ENCODE data around the gene PLIN5.
"Not testable (repeated sequence)": the region's sequence is repeated elsewhere in the genome, so short reads cannot be mapped to it uniquely, and the experiment has no call there.

Gene PLIN5

GRCh38 chr19:4568886-4569285, 33.9 kb upstream of the PLIN5 start:
- Histone ChIP-seq H3K9ac (no peak overlapping the region), H4K20me1 (ENCODE audit: insufficient read depth) (no peaks in the 10 kb centered on the region), H3K79me2 (ENCODE audit: insufficient read depth, low read depth) (no peaks in the 10 kb centered on the region), H3K36me3 (ENCODE audit: insufficient read depth) (no peaks in the 10 kb centered on the region), H3K4me2 (no peak overlapping the region), H3K4me3 (IDR thresholded peaks at IDR 0.05; ENCODE audit: insufficient read depth, low read depth, low read length) (no peak overlapping the region), H3K4me1 (ENCODE audit: low read depth, poor library complexity, severe bottlenecking) (peaks cover 14% of the 10 kb centered on the region), H3K27me3 (ENCODE audit: insufficient read depth, low read depth) (peaks cover 50% of the 10 kb centered on the region), H2AFZ (ENCODE audit: low read depth) (no peak overlapping the region), H3K27ac (no peak overlapping the region)
- TF ChIP-seq CTCF (conservative IDR thresholded peaks at IDR 0.05; ENCODE audit: low read depth, low read length): no peak

DNA sequence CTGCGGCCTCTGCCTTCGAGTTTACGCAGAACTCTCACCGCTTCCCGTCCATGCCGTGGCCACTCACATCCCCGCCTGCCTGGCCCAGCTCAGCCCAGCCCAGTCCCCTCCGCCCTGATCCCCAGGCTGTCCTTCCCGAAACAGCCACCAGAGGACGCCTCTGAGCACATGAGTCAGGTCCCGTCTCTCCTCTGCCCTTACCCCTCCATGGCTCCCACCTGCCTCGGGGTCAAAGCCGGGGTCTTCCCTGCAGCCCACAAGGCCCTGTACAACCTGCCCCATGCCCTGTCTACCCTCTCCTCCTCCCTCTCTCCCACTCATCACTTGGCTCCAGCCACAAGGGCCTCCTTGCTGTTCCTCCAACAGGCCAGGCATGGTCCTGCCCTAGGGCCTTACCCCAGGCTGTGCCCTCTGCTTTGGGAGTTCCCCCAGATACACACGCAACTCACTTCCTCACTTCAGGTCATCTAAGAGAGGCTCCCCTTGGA, 32.6 kb upstream of the PLIN5 start:
- H3K79me2 ChIP-seq (ENCODE audit: insufficient read depth, low read depth): no peaks in the 10 kb centered on the region
- peak; percentile 79 for TF ChIP-seq CTCF (conservative IDR thresholded peaks at IDR 0.05; ENCODE audit: low read depth, low read length)
- H3K9ac ChIP-seq: no peak overlapping the region
- H2AFZ ChIP-seq (ENCODE audit: low read depth): no peak overlapping the region
- H4K20me1 ChIP-seq (ENCODE audit: insufficient read depth): no peaks in the 10 kb centered on the region
- no peaks in the 10 kb centered on the region for H3K36me3 ChIP-seq (ENCODE audit: insufficient read depth)
- peaks cover 41% of the 10 kb centered on the region for H3K27me3 ChIP-seq (ENCODE audit: insufficient read depth, low read depth)
- peaks cover 14% of the 10 kb centered on the region for H3K4me1 ChIP-seq (ENCODE audit: low read depth, poor library complexity, severe bottlenecking)
- no peak overlapping the region for H3K27ac ChIP-seq
- H3K4me2 ChIP-seq: no peak overlapping the region
- no peak overlapping the region for H3K4me3 ChIP-seq (IDR thresholded peaks at IDR 0.05; ENCODE audit: insufficient read depth, low read depth, low read length)

- no peak overlapping the region for H3K27ac ChIP-seq
- peaks cover 14% of the 10 kb centered on the region for H3K4me1 ChIP-seq (ENCODE audit: low read depth, poor library complexity, severe bottlenecking)
- no peak overlapping the region for H3K9ac ChIP-seq
- H3K36me3 ChIP-seq (ENCODE audit: insufficient read depth): no peaks in the 10 kb centered on the region
- peak overlapping the region; percentile 42; the same call in 1 of the 2 replicates for H3K4me2 ChIP-seq
- no peak overlapping the region for H2AFZ ChIP-seq (ENCODE audit: low read depth)
- no peak for TF ChIP-seq CTCF (conservative IDR thresholded peaks at IDR 0.05; ENCODE audit: low read depth, low read length)
- peaks cover 38% of the 10 kb centered on the region for H3K27me3 ChIP-seq (ENCODE audit: insufficient read depth, low read depth)
- no peak overlapping the region for H3K4me3 ChIP-seq (IDR thresholded peaks at IDR 0.05; ENCODE audit: insufficient read depth, low read depth, low read length)
- no peaks in the 10 kb centered on the region for H4K20me1 ChIP-seq (ENCODE audit: insufficient read depth)
- H3K79me2 ChIP-seq (ENCODE audit: insufficient read depth, low read depth): no peaks in the 10 kb centered on the region
These were observed 31.5 kb upstream of the PLIN5 start for GRCh38 chr19:4566402-4567051.

DNA sequence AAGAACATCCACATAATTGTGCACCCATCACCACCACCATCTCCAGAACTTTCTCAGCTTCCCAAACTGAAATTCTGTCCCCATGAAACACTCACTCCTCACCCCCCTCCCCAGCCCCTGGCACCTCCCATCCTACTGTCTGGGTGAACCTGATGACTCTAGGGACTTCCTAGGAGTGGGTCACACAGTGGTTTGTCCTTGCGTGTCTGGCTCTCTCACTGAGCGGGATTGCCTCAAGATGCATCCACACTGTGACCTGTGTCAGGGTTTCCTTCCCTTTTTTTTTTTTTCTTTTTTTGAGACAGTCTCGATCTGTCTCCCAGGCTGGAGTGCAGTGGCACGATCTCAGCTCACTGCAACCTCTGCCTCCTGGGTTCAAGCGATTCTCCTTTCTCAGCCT, 28.5 kb upstream of the PLIN5 start:
- not testable (repeated sequence) for H3K27ac ChIP-seq

DNA sequence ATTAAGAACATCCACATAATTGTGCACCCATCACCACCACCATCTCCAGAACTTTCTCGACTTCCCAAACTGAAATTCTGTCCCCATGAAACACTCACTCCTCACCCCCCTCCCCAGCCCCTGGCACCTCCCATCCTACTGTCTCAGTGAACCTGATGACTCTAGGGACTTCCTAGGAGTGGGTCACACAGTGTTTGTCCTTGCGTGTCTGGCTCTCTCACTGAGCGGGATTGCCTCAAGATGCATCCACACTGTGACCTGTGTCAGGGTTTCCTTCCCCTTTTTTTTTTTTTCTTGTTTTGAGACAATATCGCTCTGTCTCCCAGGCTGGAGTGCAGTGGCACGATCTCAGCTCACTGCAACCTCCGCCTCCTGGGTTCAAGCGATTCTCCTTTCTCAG, 27.1 kb upstream of the PLIN5 start:
- not testable (repeated sequence) for H4K20me1 ChIP-seq (ENCODE audit: insufficient read depth); H3K4me2 ChIP-seq; H3K79me2 ChIP-seq (ENCODE audit: insufficient read depth, low read depth); H3K4me3 ChIP-seq (IDR thresholded peaks at IDR 0.05; ENCODE audit: insufficient read depth, low read depth, low read length); H3K36me3 ChIP-seq (ENCODE audit: insufficient read depth); H3K9ac ChIP-seq; H2AFZ ChIP-seq (ENCODE audit: low read depth); H3K27ac ChIP-seq
- H3K4me1 ChIP-seq (ENCODE audit: low read depth, poor library complexity, severe bottlenecking): peaks cover 13% of the 10 kb centered on the region
- peaks cover 37% of the 10 kb centered on the region for H3K27me3 ChIP-seq (ENCODE audit: insufficient read depth, low read depth)

More for the DNA sequence above, 28.5 kb upstream of the PLIN5 start:
- not testable (repeated sequence) for H3K4me2 ChIP-seq; H2AFZ ChIP-seq (ENCODE audit: low read depth); H4K20me1 ChIP-seq (ENCODE audit: insufficient read depth); H3K36me3 ChIP-seq (ENCODE audit: insufficient read depth); H3K4me3 ChIP-seq (IDR thresholded peaks at IDR 0.05; ENCODE audit: insufficient read depth, low read depth, low read length); H3K79me2 ChIP-seq (ENCODE audit: insufficient read depth, low read depth); H3K9ac ChIP-seq
- H3K4me1 ChIP-seq (ENCODE audit: low read depth, poor library complexity, severe bottlenecking): peaks cover 14% of the 10 kb centered on the region
- H3K27me3 ChIP-seq (ENCODE audit: insufficient read depth, low read depth): peaks cover 39% of the 10 kb centered on the region
